NK-92 (cell line): ENCODE results near the gene ABCC5.
"Not testable (repeated sequence)": the region's sequence is repeated elsewhere in the genome, so short reads cannot be mapped to it uniquely, and the experiment has no call there.

Experiments
- DNase-seq: peaks from one replicate; lab custom pipeline; 2025; ENCODE audit not compliant: unreplicated experiment; lab: John Stamatoyannopoulos, UW

Gene ABCC5

DNA sequence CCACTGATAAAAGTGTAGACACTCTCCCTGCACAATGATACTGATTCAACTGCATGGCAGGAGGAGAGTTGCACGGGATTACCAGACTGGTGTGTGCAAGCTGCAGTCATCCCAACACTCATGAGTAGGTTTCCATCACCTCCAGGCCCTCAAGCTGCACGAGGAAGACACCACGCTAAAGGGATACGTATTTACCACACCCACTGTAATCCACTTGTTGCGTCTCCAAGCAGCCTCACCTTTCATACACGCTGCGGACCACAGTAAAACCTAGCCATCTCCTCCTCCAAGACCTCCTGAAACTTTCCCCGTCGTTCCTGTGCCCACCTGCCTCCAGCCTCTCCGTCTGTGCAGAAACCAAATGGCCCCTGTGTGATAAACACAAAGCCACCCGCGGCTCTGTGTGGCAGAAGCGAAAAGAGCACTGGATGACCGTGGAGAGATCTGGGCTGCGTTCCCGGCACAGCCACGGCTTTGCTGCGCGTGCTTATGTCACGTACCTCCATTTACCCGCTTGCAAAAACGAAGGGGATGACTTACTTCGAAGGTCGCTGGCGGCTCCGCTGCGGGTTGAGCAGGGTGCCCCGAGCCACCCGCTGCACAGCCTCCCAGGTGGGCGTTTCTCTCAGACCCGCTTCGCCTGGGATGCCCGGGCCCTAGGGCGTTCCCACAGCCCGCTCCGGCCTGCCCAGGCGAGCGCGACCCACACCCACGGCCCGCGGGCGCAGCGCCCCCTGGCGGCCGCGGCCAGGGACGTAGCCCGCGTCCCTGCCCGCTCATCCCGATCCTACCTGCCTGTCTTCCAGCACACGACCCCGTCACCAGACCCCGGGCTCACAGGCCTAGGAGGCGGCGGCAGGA is 643 bp downstream of the ABCC5 start:
- no peak for DNase-seq

DNA sequence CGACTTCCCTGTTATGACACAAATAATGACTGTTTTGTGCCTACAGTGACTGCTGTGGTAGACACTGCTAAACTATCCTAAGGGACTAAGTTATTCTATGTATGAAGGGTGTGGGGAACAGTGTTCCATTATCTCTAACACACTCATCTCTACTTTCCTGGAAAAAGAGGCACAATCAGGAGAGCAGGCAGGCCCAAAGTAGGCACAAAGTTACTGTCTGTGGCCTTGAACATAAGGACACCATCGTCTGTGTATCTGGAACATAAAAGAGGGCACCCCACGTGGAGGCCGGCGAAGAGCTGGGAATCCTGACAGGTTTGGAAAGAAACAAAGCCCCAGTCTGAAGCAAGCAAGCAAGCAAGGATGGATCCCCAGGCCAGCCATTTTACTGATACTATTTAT is 1.5 kb downstream of the ABCC5 start:
- no peak for DNase-seq

DNA sequence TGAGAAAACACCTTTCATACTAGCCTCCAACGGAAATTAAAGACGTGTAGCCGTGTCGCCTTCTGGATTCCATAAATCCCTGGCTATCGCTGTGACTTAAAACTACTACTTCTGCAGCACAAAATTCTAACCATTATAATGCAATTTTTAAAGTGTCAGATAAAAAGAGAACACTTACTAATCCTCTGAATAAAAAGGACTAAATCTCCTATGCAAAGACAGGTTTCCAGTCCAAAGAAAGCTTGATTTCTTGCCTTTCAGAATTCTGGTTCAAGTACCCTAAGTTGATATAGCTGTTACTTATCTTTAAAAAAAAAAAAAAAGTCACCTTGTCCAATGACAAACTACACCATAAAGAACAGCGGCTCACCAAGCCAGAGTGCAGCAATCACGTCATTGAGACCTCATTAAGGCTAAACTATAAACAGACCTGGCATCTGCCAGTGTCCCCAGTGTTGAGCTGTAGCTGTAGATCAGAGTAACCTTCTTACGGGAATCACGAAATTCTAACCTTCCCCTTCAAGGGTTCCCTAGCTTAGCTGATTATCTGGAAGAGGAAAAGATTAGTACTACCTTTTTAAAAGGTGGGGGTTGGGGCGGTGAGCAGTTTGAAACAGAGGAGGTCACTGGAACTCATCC is 2.2 kb downstream of the ABCC5 start:
- no peak for DNase-seq

DNA sequence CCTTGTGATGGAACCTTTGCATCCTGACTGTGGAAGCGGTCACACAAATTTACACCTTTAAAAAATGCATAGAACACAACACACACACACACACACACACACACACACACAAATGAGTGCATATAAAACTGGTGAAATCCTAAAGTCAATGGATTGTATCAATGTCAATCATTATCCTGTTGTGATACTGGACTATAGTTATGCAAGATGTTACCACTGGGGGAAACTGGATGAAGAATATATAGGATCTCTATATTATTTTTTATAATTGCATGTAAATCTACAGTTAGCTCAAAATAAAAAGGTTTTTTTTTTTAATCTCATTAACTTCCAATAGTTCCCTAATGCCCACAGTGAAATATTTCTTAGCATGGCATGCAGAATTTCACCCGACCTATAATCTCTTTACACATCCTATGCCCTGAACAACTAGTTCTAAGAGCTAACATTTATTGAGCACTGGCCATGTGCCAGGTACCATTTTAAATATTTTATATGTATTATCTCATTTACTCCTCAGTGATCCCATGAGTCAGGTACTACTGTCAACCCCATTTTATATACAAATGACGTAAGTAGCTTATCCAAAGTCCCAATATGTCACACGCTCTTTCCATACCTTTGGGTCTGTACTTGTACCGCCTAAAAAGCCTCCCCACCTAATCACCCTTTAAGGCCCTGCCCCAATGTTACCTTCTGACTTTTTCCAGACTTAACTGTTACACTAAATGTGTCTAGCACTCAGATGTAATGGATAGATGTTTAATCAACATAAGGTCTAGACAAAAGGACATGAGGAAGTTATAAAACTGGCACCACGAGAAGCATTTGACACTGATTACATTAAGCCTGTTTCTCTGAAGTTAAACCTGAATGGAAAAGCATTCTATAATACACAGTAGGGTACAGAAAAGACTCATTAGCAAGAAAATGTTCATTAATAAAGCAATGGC is 5.5 kb downstream of the ABCC5 start:
- DNase-seq = no peak

DNA sequence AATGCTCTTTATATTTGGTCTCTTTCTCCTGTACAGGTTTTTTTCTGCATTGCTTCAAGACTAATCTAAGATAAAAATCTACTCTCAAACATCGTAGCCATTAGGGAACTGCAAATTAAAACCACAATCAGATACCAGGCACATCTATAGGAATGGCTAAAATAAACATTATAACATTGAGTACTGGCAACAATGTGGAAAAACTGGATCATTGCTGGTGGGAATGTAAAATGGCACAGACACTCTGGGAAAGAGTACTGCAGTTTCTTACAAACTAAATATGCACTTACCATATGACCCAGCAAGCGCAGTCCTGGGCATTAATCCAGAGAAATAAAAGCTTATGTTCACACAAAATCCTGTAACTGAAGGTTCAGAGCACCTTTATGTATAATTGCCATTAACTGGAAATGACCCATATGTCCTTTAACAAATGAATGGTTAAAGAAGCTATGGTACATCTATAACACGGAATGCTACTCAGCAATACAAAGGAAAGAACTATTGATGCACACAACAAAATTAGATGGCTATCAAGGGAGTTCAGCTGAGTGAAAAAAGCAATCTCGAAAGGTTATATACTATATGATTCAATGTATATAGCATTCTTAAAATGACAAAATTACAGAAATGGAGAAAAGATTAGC is 6.3 kb downstream of the ABCC5 start:
- no peak for DNase-seq

DNA sequence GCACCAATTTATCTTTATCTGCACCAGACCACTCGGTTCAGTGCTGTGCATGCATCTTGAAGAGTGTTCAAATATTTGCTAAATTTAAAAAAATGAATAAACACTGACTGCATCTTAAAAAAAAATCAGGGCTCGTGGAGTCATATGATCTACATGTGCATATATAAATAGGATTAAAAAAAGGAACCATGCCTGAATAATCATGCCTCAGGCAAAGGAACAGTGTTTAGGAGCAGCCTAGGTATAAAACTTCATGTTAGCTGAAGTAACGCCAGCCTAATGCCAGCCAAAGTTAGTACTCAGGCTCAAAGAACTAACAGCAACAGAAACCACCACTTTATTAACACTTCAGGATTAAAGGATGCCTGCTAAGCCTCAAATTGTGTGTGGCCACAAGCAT is 9.5 kb downstream of the ABCC5 start:
- no peak for DNase-seq

DNA sequence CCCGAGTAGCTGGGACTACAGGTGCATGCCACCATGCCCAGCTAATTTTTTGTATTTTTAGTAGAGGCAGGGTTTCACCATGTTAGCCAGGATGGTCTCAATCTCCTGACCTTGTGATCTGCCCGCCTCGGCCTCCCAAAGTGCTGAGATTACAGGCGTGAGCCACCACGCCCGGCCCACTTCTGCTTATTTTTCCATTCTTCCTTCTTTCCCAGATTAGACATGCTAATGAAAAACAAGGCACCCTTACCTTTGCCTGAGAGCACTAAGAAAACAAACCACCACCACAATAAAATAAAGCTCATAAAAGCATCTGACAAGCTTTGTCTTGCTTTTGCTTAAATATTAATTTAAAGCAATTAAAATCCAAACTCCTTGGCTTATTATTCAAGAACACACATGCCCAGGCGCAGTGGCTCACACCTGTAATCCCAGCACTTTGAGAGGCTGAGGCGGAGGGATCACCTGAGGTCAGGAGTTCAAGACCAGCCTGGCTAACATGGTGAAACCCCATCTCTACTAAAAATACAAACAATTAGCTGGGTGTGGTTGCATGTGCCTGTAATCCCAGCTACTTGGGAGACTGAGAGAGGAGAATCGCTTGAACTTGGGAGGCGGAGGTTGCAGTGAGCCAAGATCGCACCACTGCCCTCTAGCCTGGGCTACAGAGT is 10.4 kb downstream of the ABCC5 start:
- DNase-seq = not testable (repeated sequence)

DNA sequence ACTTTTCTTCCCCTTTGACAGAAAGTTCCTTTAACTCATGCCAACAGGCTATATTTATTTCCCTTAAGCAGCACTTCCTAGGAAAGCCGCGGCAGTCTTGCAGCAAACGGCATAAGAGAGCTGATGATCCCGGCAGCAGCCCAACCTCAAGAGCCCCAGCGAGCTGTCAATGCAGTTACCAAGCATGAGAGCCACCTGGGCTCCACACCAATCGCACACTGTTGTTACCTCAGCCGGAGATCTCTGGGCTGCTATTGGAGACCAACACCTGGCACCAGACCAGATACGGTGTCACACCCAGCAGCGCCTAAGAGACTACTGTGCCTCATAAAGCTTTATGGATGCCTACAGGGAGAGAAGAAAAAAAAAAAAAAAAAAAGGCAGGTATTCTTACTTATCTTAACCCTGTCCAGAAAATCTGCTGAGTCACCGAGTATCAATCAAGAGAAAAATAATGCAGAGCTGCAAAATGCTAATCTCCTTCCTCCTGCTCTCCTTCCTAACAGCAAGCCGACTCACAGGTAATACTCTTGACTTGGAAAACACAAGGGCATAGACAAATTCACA is 11.7 kb downstream of the ABCC5 start:
- DNase-seq = no peak

DNA sequence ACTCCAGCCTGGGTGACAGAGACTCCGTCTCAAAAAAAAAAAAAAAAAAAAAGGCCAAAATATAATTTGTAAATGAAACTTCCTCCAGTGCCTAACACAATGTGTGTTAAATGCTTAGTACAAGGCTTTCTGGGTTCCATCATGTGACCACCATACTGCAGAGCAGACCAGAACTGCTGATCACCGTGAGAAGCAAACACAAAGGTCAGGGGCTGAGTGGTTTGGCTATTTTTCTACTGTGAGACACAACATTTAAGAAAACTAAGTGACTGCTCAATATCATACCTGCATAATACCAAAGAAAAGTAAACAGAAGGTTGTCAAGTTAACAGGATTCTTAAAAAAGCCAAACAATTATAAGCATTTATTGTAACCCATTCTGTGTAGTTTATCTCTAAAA is 13.2 kb downstream of the ABCC5 start:
- DNase-seq = no peak

DNA sequence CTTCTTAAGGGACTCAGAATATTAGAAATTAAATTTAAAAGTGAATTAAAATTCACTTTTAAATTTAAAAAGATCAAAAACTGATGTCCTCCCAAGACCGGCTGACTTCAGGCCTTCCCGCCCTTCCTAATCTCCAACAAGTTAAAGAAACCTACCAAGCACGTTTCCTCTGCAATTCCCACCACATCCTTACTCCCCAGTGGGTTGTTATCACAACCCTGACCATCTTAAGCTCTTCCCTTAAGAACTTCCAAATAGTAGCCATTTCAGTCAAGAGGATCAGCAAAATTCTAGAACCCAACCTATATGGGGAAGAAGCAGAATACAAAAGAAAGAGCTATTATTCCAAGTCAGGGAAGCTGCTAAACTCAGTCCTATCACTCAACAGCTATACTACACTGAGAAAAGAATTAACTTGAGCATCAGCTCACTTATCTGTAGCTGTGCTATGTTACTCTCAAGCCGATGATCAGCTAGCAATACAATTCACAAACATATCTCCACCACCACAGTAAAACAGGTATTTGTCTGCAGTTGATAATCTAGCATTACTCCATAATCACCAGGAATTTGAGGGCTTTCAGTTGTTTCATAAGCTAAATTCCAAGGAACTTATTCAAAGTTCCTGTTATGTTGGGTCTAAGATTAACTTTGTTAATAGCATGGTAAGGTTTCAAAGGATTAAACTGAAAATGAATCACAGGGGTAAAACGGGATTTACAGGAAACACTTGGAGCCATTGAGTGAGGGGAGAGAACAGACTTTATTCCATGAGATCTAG is 14.3 kb downstream of the ABCC5 start:
- no peak for DNase-seq

DNA sequence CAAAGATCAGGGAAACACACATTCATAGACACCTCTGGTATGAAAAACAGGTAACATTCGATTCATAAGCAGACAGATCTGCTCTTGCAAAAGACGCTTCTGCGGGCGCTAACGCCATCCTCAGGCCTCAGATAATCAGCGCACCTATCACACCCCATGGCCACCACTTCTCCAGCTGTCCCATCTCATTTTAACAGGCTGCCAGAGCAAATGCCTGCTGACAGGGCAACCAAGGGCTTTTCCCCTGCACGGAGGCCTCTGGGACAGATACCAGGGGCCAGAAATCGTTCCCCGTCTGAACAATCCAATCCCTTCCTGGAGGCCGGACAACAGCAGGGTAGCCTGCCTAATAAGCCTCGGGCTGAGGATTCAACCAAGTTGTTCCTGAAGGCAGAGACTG is 15.2 kb downstream of the ABCC5 start:
- DNase-seq = no peak

DNA sequence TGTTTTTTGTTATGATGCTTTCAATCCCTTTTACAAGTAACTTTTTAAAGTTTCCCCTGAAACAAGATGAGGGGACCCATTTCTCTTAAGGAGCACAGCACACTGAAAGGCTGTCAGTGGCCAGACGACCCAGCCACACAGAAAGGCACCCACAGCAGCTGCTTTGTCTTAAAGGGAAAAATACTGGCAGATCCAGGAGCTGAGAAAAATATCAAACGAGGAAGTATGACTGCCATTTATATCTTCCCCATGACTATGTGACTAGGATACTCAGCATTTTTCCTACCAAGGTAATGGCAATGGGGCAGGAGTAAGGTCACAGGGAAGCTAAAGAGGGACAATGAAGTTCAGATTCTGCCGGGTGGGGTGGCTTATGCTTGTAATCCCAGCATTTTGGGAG is 15.9 kb downstream of the ABCC5 start:
- no peak for DNase-seq

DNA sequence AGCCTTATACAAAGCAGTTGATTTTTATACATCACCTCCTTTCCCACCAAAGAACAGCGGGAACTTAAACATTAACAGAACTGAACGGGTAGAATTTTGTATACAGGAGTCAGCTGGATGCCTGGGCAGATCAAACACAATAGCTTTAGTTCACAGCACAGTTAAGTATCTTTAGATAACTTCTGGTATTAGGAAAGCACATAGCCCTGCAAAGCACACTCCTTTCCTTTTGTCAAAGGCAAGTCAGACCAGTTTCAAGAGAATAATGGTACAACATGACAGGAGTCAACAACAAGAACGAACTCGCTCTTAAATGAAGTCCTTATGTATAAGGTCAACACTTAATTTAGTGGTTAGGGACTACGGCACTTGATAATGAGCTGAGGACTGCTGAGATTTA is 26.3 kb downstream of the ABCC5 start:
- DNase-seq = no peak

DNA sequence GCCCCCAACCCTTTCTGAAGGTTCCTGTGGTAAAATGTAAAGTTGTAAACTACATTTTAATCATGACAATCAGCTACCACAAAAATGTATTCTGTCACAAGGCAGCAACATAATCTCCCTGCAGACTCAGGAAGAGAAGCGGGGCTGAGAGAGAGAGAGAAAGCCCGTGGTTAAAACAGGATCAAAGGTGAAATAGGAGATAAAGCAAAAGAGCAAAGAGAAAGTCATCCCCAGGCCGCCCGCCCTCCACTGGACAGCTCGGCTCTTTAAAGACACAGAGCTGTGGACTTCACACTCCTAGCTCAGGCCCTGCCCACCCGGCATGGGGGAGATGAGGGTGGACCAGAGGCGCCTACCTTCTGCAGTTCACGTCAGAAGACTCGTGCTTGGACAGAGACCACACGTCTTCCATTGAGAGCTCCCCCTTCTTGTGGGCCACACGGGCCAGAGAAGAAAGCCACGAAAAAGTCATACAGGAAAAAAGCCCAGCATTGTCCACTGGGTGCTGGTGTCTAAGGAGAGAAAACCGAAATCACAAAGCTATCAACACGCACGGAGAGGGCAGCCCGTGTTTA is 29.4 kb downstream of the ABCC5 start:
- DNase-seq = no peak

DNA sequence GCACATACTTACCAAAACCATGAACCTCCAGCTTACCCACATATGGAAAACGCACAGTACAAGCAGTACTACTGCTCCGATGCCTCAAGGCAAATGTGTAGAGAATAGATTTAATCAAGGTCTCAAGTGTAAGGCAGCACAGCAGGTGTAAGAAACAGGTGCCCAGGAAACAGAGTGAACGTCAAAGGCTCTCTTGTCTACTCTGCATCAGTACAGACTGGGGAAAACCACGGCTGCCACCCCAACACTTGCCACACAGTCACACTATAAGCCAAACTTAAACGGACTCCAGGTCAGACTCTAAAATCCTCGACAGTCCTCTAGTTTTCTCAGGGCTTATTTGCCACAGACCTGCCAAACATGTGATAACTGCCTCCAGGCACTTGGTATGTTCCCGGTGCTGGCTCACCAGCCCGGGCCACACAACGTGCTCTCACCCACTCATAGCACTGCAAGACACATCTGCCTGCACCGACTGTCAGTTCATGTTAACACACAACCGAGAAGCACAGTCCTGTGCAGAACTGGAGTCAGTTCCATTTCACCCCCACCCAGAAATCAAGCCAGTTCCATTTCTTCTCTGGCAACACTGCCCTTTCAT is 30.6 kb downstream of the ABCC5 start:
- DNase-seq = no peak

DNA sequence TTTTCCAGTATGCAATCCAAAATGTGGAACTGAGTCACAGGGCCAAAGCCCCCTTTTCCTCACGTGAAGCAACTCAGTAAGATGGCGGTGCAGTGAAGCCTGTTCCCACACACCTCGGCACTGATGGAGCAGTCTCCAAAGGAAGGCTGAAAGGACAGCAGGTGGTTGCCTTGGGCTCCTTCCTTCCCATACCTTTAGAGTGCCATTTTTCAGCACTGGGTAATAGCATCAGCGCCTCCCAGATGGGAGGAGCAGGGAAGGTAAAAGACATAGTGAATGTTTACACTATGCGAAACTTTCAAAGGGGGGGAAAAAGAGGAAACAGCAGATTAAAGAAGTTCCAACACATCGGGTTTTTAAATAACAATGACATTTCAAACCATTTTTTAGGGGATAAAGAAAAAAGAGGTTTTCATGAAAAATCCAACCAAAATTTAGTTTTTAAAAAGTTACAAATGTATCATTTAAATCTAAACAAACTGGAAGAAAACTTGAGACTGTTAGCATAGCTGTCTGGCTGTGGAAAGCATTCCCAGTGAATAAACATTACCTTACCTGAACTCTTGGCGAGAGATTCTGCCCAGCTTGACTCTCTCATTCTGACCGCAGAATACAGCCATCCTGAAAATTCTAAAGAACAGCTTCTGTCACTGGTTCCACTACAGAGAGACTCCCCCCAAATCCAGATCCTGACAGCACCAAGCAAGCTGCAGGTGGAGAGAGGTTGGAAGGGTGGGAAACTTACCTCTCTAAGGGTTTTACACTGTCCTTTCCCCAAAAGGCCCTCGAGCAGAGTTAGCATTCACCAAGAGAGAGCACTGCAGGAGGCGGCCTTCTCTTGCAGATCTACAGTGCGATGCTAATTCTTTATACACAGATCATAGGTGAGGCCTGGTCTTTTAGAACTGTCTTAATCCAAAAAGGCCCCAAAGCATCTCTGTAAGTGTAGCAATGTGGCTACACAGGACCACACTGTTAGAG is 32.6 kb downstream of the ABCC5 start:
- DNase-seq = no peak

DNA sequence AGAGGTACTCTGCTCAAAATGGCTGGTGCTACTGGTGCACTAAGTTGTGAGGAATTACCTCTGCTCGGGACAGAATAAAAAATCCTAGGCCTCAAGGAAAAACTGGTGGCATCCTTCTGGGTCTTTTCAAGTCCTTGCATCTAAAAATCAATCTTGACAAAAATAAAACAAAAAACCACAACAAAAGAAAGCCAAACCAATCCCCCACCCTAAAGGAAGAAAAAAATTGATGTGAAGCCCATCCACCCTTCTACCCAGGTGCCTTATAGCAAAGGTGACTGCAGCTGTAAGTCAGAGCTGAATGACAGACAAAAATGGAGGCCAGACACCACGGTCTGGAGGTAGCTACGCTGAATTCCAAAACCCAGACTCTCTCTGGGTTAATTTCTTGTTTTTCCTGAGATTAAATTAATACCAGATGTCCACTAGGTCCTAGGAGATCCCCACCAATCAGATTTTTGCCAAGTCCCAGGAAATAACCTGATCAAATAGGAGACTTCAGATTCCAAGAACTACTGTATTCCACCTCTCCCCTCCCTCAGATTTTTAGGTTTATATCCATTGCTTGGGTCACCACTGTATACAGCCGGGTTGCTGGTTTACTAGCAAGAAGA is 33.5 kb downstream of the ABCC5 start:
- no peak for DNase-seq
